GM19240 (cell line): ENCODE data around the gene RASGRP2.

Source experiments
- DNase-seq: peaks from one replicate; pipeline ENCODE4 v3.0.0; 2011; ENCODE audit warnings: low spot score; ENCODE audit not compliant: insufficient read length

RASGRP2 gene

GRCh38 chr11:64698427-64698826, 45.5 kb downstream of the RASGRP2 start:
- DNase-seq = no peak

DNA sequence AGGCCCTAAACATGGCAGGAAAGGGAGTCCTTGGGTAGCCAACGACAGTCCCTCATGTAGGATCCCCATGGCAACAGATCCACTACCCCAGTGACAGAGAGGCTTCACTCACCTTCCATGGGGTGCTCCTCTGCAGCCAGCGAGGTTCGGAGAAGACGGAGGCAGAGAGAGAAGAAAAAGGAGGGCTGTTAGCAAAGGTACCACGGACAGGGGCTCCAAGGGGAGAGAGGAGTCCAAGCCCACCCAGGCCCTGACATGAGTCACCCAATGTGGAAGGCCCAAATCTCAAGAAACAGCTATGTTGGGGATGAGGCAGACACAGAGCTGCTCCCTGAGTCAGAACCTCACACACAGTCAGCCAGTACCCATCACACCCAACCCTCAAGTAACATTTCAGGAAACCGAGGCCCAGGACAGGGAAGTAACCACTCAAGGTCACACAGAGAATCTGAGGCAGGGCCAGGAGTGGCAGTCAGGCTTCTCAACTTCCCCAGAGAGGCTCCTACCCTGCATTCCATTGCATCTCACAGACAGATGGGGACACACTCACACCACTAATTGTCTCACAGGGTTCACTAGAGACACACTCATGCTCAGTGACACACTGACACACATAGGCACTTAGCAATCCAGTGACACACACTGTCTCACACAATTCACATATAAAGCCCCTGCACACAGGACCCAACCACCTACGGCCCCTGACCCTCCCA, 46.1 kb downstream of the RASGRP2 start:
- no peak for DNase-seq

DNA sequence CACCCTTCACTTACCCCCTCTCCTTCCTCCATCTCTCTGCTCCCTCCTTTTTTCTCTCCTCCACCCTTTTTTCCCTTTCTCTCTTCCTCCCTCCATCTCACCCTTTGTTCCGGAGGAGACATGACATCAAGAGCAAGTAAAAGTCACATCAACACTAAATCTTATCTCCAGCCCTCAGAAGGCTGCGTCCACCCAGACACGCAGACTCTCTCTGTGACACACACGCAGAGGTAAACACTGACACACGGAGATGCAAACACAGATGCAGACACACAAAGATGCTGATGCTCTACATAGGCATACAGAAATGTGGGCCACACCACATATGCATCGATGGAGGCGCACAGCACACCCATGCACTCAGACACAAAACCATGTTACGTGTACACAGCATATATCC, 47.9 kb downstream of the RASGRP2 start:
- DNase-seq = no peak

DNA sequence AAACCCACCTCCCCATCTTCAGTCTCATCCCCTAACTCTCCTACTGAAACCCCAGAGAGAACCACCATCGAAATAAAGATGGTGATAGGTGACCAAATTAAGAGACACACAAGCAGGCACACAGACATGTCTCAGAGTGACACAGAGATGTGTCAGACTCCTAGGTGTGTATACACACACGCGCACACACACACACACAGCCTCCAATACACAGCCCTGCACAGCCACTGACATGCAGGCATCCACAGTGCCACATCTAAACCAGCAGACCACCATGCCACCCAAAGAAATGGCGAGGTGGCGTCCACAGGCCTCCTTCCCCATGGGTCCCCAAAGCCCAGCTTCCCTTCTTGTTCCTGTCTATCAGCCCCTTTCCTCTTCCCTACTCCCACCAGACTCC, 48.4 kb downstream of the RASGRP2 start:
- no peak for DNase-seq

DNA sequence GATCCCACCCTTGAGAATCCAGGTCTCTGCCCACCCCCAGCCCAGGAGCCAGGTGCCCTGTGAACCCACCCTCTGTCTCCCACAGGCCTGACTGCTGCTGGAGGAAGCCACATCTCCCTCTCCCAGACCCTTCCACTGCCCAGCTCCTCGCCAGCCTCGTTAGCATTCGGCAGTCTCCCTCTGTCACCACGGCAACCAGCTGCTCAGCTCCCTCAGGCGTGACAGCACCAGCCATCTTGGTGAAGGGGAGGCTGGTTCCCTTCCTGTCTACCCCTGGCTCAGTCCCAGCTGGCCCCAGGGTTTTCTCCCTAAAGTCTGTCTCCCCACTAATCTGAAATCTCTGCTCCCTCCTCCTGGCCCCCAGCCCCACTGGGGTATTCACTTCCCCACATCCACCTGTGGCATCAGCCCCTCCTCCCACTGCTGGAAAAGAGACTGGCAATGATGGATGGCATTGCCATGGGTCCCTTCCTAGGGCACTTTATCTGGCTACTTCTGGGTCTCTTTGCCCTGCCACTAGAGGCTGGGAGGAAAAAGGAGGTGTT, 49.0 kb downstream of the RASGRP2 start:
- DNase-seq = peak; percentile 55

GRCh38 chr11:64694026-64694755, 49.8 kb downstream of the RASGRP2 start:
- DNase-seq = no peak

- no peak for DNase-seq
These were observed 51.1 kb downstream of the RASGRP2 start for GRCh38 chr11:64692764-64693331.

GRCh38 chr11:64691543-64691942, 52.4 kb downstream of the RASGRP2 start:
- DNase-seq = no peak

GRCh38 chr11:64690235-64690634, 53.7 kb downstream of the RASGRP2 start:
- DNase-seq = no peak

- DNase-seq = peak; percentile 92
These were observed 55.4 kb downstream of the RASGRP2 start for GRCh38 chr11:64688534-64688982.

DNA sequence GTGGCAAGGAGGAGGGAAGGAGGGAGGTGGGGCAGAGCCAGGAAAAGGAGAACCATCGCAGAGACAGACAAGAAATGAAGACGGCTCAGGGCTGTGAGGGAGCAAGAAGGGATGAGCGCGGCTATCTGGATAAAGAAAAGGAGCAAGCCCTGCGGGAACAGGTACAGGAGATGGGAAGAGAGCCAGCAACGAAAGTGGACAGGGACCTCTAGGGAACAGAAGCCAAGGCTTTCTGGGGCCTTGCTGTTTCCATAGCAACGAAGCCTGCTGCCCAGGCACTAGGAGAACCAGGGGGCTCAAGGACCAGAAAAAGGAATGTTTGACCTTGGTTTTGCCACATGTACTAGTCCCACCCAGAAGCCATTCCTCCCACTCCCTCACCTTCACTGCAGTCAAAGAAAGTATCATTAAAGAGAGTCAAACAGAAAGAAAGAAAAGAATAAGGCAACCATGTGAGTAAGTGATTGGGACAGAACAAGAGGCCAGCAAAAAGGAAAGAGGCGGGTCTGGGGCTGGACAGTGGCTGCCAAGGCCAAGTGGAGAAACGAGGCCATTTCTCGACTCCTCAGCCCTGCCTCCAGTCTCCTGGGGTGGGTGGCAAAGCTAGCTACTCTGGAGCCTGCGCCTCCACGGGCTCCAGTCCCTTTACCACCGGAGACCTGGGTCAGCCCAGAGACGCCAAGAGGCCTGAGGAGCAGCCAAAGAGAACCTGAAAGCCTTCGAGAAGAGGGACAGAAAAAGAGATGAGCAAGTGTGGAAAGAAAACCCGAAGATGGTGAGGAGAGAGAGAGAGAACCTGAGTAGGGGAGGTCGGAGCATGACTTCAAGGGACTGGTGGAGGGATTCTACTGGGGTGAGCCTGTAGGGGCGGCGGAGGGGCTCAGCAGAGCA, 56.1 kb downstream of the RASGRP2 start:
- DNase-seq = no peak

GRCh38 chr11:64687204-64687603, 56.7 kb downstream of the RASGRP2 start:
- DNase-seq = no peak

DNA sequence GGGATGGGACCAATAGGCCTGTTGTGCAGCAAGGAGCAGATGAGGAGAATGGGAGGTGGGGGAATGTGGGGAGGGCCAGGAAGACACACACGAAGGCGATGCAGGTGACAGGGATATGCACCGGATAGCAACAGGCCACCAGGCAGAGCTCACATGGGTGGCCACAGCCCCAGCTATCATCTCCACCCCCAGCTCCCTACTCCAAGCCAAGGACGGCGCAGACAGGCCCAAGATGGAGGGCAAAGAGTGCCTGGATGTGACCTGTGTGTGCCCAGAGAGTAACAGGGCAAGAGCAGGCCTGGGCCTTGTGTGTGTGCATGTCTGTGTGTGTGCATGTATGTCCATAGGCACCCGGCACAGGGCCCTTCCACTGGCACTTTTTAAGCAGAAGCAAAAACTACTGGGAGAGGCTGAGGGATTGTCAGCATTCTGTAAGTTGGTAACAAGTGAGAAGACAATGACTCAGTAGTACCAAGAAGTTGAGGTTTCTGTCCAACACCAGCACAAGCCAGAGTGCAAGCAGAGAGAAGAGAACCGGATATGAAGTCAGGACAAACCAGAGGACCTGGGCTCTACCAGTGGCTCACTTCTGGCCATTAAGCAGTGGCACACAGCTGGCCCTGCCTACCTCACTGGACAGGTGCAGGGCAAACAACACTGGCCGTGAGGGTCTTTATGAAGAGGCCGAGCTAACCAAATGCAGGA, 57.3 kb downstream of the RASGRP2 start:
- no peak for DNase-seq

- DNase-seq = no peak
These were observed 58.4 kb downstream of the RASGRP2 start for GRCh38 chr11:64685536-64685935.

GRCh38 chr11:64684357-64684756, 59.6 kb downstream of the RASGRP2 start:
- no peak for DNase-seq

DNA sequence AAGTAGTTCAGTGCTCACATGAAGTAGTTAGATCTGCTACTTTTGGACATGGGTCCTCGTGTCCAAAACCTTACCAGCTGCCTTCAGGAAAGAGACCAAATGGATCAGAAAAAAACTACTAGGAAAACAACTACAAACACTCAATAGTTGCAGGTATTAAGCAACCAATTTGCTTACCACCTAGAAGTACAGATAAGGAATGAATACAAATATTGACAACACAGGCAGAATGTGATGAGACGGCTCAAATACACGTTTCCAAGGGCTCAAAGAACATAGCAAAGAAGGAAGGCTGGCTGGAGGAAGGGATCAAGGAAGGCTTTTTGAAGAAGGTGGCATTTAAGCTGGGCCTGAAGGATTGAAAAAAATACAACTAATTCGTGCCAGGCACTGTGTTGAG, 62.8 kb downstream of the RASGRP2 start:
- DNase-seq = no peak

DNA sequence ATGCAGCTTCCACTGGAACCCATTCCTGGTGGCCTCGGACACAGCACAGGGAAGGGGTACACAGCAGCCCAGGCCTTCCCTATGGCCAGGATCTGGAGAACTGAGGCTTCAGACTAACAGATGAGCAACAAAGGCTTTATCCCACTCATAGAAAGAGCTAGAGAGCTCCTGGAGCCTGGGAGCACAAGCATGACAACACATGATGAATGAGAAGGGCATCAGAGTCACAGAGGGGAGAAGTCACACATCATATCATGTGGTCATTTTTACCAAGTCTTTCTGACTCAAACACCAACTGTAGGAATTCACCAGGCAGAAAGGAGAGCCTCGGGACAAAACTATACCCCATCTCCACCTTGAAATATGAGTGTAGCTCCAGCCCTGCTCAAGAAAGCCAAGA, 64.1 kb downstream of the RASGRP2 start:
- no peak for DNase-seq

GRCh38 chr11:64677441-64678023, 66.4 kb downstream of the RASGRP2 start:
- no peak for DNase-seq
